ENCODE measurements around the gene SLCO1B3.
"Not testable (repeated sequence)": the region's sequence is repeated elsewhere in the genome, so short reads cannot be mapped to it uniquely, and the experiment has no call there.

The SLCO1B3 gene, protein sequence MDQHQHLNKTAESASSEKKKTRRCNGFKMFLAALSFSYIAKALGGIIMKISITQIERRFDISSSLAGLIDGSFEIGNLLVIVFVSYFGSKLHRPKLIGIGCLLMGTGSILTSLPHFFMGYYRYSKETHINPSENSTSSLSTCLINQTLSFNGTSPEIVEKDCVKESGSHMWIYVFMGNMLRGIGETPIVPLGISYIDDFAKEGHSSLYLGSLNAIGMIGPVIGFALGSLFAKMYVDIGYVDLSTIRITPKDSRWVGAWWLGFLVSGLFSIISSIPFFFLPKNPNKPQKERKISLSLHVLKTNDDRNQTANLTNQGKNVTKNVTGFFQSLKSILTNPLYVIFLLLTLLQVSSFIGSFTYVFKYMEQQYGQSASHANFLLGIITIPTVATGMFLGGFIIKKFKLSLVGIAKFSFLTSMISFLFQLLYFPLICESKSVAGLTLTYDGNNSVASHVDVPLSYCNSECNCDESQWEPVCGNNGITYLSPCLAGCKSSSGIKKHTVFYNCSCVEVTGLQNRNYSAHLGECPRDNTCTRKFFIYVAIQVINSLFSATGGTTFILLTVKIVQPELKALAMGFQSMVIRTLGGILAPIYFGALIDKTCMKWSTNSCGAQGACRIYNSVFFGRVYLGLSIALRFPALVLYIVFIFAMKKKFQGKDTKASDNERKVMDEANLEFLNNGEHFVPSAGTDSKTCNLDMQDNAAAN

DNA sequence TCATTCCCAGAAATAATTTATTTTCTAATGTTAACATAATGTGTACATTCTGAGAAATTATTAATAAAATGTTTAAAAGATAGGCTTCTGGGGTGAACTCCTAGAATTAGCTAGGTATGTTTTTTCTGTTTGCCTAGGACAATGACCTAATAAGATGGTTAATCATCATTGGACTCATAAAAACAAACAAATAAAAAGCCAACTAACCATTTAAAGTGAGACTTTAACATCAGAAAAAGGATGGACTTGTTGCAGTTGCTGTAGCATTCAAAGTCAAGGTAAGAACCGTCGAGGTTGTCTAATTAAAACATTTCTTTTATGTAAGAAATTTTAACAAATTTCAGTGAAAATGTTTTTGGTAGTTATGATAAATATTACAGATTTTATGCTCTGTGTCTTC, at the start of gene SLCO1B3:
SLCO1B3 (plus strand) TSS at position 219 of the 400 bp plus-strand sequence. CDS start 5,034 bp downstream, outside the sequence.
- DNase-seq = no peak

DNA sequence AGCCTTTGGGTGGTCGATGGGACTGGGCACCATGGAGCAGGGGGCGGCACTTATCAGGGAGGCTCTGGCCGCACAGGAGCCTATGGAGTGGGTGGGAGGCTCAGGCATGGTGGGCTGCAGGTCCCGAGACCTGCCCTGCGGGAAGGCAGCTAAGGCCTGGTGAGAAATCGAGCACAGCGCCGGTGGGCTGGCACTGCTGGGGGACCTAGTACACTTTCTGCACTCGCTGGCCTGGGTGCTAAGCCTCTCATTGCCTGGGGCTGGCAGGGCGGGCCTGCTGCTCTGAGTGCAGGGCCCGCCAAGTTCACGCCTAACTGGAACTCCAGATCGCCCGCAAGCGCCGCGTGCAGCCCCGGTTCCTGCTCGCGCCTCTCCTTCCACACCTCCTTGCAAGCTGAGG, 33.1 kb upstream of the SLCO1B3 start:
- no peak for DNase-seq

DNA sequence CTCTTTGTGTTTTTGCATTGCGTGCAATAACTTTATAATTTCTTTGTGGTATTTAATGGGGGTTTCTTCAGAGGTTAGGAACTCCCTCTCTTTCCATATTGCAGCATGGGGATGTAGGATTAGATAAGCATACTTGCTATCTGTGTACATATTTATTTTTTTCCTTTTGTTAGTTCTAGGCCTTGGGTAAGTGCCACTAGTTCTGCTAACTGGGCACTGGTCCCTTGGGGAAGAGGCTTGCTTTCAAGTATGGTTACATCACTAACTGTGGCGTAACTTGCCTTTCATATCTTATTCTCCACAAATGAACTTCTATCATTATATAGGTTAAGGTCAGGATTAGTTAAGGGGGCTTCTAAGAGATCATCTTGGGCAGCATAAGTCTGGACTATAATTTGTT, 31.5 kb upstream of the SLCO1B3 start:
- no peak for DNase-seq

DNA sequence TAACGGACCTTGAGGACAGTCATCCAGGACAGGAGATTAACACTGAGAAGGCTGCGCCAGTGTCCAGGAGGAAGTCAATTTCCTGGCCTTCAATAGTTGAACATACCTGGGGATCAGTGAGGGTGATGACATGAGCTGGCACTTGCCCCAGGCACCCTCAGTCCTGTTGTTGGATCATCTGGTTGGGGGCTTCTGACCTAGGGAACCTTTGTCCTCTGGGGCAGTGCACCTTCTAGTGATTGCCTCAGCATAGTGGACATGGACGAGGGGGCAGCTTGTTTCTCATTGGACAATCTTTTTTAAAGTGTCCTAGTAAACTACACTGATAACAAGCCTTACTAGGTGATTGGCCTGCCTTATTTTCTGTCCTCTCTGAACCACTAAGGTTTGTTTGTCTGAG, 30.5 kb upstream of the SLCO1B3 start:
- not testable (repeated sequence) for DNase-seq

DNA sequence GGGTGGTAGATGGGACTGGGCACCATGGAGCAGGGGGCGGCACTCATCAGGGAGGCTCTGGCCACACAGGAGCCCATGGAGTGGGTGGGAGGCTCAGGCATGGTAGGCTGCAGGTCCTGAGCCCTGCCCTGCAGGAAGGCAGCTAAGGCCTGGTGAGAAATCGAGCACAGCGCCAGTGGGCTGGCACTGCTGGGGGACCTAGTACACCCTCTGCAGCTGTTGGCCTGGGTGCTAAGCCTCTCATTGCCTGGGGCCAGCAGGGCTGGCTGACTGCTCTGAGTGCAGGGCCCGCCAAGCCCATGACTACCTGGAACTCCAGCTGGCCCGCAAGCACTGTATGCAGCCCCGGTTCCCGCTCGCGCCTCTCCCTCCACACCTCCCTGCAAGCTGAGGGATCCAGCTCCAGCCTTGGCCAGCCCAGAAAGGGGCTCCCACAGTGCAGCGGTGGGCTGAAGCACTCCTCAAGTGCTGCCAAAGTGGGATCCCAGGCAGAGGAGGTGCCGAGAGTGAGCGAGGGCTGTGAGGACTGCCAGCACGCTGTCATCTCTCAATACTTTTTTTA, 26.6 kb upstream of the SLCO1B3 start:
- not testable (repeated sequence) for DNase-seq

DNA sequence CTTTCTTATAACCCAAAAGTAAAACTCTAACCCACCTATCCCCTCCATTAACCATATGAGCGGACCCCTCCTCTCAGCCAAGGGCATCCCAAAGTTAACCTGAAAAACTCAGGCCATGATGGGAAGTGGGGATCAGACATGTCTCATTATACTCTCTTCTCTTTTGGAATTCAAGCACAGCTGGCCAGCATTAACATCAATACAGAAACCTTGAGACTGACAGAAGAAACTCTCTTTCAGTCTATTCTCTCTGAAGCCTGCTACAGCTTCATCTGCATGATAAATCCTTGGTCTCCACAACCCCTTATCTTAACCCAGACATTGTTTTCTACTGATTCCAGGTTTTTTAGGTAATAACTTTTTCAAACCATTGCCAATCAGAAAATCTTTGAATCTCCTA, 17.5 kb upstream of the SLCO1B3 start:
- DNase-seq = no peak

DNA sequence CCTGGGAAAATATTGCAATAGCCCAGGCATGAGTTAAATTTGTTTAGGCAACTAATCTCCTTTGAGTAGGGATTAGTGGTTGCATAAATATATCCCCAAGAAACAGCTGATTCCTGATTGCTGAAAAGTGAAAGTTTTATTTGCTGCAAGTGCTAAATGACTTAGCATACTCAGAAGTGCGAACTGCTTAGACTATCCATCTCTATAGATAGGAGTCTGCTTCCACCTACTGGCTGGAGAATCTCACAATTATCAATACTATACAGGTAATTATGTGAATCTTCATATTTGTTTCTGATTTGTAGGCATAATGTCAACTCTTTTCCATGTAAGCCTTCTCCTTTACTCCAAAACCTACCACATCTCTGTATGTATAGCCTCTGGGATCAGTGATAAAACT, 12.0 kb upstream of the SLCO1B3 start:
- no peak for DNase-seq

DNA sequence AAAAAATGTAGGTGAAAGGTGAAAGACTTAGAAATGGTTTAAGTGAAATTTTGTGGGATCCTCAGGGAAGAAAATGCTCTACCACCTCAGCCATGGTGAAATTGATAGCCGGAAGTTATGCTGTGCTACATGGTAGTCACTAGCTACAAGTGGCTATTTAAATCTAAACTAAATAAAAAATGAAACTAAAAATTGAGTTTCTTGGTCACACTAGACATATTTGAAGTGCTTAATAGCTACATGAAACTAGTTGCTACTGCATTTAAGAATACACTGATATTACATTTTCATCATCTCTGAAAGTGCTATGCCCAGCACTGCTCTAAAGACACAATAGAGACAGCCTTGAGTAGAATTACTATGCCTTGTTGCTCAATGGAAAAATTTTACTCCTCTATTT, 10.3 kb upstream of the SLCO1B3 start:
- no peak for DNase-seq

DNA sequence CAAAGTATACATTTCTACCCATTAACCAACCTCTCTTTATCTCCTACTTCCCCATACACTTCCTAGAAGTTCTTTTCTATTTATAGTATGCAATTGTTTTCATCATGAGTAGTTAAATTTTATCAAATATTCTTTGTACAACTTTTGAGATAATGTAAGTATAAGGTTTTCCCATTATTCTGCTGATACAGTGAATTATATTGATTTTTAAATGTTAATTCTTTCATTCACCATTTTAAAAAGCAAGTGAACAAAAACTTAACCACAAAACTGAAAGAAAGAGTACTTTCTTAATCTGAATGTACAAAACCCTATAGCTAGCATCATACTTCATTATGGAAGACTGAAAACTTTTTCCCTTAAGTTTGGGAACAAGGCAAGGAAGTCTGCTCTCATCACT, 9.5 kb upstream of the SLCO1B3 start:
- DNase-seq = no peak

DNA sequence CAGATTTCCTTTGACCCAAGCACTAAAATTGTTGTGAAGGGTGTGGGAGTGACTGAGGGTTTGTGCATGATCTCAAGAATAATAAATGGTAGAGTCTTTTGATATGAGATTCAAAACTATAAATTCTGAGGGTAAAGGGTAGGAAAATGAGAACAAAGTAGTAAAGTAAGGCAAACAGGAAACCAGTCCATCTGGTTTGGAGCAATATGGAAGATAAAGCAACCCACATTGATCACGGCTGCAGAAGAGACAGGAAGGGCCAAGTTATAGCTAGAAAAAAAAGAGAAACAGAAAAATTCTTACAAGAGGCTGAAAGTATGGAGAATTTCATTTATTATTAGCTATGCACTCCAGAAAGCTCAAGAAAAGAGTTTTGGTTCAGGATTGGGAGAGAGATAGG, 4.6 kb upstream of the SLCO1B3 start:
- DNase-seq = no peak

DNA sequence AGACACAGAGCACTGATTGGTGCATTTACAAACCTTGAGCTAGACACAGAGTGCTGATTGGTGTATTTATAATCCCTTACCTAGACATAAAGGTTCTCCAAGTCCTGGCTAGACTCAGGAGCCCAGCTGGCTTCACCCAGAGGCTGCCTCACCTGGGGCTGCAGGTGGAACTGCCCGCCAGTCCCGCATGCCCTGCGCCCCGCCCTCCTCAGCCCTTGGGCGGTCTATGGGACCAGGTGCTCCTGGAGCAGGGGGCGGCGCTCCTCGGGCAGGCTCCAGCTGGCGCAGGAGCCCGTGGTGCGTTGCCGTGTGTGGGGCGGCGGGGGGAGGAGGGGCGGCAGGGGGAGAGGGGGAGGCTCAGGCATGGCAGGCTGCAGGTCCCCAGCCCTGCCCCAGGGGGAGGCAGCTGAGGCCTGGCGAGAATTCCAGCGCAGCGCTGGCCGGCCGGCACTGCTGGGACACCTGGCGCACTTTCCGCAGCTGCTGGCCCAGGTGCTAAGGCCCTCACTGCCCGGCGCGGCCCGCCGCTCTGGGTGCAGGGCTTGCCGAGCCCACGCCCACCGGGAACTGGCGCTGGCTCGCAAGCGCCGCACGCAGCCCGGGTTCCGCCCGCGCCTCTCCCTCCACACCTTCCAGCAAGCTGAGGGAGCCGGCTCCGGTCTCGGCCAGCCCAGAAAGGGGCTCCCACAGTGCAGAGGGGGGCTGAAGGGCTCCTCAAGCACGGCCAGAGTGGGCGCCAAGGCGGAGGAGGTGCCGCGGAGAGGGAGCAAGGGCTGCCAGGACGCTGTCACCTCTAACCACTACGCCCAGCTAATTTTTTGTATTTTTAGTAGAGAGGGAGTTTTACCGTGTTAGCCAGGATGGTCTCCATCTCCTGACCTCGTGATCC, 3.1 kb upstream of the SLCO1B3 start:
- no peak for DNase-seq

DNA sequence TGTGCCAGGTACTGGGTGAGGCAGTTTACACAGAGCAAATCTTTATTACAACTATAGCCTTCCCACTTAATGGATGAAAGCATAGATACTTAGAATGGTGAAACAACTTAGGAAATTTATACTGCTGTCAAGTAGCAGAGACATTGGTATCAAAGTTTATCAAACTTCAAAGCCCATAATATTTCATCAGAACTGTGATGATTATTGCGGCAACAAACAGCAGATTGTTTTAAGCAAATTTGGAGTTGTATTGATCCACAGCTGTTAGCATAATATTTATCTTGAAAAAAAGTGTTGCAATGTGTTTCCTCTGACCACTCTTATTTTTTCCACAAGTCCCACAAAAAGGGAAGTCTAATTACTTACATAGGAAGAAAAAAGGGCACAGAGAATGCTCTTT, 2.0 kb upstream of the SLCO1B3 start:
- no peak for DNase-seq

DNA sequence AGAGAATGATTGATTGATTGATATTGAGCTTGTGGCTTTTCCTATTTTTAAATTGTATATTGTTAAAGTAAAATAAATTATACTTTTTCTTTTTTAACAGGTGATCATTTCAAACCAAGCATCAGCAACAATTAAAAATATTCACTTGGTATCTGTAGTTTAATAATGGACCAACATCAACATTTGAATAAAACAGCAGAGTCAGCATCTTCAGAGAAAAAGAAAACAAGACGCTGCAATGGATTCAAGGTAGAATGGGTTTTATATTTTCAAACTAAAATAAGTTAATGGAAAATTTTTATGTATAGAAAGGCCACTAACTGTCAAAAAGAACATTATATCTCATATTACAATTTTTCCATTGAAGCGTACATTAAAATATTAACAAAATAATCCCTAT, 5.1 kb downstream of the SLCO1B3 start:
- no peak for DNase-seq

DNA sequence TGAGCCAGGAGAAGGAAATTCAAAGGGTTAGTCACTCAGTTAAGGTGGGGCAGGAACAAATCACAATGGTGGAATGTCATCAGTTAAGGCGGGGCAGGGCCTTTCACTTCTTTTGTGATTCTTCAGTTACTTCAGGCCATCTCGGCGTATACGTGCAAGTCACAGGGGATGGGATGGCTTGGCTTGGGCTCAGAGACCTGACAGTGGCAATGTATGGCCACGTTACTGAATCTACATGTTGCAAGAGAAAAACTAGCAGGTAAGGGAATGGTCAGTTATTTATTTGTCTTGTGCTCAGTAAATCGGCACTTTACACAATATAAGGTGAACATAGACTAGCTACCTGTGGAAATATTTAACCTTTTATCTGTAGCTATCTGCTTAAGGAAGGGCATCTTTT, 11.9 kb downstream of the SLCO1B3 start:
- DNase-seq = no peak

DNA sequence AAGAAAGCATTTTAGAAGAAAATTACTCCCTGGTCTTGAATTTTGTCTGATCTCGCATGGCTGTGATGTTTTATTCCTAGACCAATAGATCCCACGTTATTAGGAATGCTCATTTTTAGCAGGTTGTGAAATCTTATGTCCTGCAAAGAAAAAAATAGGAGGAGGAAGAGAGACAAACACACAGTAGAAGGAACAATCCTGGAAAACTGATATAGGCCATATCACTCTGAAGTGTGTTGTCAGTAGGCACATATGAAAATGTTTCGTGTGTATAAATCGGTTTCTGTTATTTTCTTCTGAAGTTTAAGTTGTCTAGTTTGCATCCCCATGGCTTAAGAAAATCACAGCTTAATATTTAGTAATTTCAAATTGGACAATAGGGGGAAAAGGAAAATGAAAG, 12.4 kb downstream of the SLCO1B3 start:
- DNase-seq = no peak

DNA sequence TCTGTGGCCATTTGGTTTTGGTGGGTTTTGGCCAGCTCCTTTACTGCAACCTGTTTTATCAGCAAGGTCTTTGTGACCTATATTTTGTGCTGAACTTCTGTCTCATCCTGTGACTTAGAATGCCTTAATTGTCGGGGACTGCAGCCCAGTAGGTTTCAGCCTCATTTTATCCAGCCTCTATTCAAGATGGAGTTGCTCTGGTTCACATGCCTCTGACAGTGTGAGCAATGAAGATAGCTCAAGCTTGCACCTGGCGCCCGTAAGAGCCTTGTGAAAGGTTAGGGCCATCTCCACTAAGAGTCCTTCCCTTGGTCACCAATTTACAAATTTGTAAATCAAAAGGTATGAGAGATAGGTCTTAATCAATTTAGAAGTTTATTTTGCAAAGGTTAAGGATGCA, 19.4 kb downstream of the SLCO1B3 start:
- no peak for DNase-seq

DNA sequence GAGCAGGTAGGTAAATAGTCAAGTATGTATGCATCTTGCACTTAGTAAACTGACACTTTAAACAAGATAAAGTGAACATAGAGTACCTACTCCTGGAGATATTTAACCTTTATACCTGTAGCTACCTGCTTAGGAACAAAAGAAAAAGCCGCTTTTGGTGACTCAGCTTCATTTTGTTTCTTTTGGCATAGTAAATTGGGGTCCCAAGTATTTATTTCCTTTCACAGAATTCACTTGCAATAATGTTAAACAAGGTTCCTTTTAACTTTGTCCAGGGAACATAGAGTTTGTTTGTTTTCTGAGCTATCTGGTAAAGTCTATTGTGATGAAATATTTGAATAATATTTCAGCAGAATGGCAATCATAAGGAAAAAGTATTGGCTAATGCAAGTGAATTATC, 20.0 kb downstream of the SLCO1B3 start:
- DNase-seq = no peak

DNA sequence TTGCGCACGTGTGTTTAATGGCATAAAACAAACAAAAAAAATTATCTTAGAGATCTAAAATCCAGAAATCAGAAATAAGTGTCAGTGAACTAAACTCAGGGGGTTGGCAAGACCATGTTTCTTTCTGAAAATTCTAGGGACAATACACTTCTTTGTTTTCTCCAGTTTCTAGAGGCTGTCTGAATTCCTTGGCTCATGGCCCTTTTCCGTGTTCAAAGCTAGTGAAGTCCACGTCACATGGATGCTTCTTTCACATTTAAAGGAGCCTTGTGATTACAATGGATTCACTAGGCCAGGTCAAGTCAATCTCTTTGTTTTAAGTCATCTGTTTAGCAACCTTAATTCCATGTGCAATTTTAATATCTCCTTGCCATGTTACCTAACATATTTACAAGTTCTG, 22.4 kb downstream of the SLCO1B3 start:
- no peak for DNase-seq

DNA sequence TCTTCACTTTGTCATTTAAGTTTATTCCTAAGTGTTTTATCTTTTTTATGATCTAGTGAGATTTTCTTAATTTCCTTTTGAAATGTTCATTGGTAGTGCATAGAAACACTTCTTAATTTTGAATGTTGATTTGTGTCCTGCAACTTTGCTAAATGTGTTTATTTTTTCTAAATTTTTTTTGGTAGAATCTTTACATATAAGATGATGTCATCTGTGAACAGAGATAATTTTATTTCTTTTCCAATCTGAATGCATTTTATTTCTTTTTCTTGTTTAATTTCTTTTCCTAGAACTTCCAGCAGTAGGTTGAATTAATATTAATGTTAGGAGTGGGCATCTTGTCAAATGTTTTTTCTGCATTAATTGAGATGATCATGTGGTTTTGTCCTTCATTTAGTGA, 42.1 kb downstream of the SLCO1B3 start:
- DNase-seq = no peak

DNA sequence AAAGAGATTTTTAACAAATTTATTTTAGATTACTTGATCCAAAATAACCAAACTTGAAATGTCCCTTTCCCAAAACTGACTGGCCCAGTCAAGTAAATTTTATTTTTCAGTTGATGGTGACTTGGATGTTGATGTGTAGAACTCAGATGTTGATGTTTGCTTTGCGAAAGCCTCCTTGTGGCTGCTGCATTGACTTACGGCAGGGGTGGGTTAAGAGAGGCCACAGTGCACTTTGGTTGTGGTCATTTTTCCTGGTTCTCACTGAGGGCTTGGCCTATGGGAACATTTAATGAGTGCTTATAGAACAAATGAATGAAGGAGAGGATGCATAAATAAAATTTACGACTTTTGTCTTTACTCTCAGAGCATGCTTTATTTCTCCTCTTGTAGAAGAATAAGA, 52.6 kb downstream of the SLCO1B3 start:
- DNase-seq = no peak

DNA sequence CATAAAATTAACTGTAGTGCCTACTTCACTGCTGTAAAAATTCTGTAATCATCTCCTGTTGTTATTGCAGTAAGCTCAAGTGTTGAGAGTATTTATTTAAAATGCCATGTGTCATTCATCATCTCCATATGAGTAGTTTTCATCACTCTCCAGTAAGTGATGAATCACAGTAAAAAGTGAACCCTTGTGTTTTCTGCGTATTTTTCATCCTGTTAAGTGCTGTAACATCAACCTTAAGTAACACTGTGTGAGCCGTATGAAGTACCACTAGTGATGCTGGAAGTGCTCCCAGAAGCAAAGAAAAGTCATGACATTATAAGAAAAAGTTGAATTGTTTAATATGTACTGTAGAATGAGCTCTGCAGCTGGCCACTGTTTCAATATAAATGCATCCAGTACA, 55.4 kb downstream of the SLCO1B3 start:
- no peak for DNase-seq

DNA sequence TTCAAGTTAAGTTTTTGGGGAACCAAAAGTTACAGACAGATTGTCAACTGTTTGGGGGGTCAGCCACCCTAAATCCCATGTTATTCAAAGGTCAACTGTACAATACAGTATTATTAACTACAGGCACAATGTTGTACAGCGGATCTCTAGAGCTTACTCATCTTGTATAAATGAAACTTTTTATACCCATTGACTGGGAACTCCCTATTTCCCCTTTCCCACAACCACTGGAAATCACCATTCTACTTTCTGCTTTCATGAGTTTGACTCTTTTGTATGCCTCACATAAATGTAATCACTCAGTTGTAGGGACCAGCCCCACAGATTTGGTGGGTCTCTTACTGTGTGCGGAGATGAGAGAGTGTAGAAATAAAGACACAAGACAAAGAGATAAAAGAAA, 57.8 kb downstream of the SLCO1B3 start:
- no peak for DNase-seq

DNA sequence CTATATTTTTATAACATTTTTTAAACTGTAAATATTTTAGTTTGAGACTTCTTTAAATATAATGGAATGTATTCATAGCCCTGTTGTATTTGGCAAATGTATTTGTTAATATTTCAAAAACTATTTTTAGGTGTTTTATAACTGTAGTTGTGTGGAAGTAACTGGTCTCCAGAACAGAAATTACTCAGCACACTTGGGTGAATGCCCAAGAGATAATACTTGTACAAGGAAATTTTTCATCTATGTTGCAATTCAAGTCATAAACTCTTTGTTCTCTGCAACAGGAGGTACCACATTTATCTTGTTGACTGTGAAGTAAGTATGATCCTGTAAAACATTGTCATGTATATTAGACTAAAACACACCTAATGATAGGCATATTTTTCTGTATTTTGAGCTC, 72.8 kb downstream of the SLCO1B3 start:
- no peak for DNase-seq

Data from activated T-cell treated with anti-CD3 and anti-CD28 coated beads, Interleukin-2, amount 50 U/mL, for 1 hour (primary cell).